WTC11 (cell line): ENCODE data around the gene ANKRD11. TPM values are rescaled to one million over a fixed set of nuclear protein-coding genes. Genes with fewer than 3 reads are reported as not detected.

Source experiments
- ATAC-seq: fragments of 200-7000 bp; cut with Tn5 transposase; 2 replicates; pipeline ENCODE4 v1.10.0; 2021; ENCODE audit warnings: mild to moderate bottlenecking, moderate library complexity
- CTCF ChIA-PET: fragments of 300-600 bp; sonication (Branson Sonifier 250); formaldehyde crosslinking; loops from one replicate; lab custom pipeline; 2021; ENCODE audit warnings: antibody characterized with exemption; lab: Charles Lee
- POLR2A ChIA-PET: fragments of 350-600 bp; sonication (Branson Sonifier 250); formaldehyde crosslinking; loops from one replicate; lab custom pipeline; 2021; ENCODE audit warnings: antibody characterized with exemption; lab: Charles Lee
- DNase-seq: peaks from one replicate; pipeline ENCODE4 v3.0.0; 2021; ENCODE audit warnings: low spot score
- H3K27ac Mint-ChIP-seq: 2 replicates; pipeline ENCODE4 v1.8.0; 2021; ENCODE audit warnings: mixed read lengths
- H3K27me3 Mint-ChIP-seq: 2 replicates; pipeline ENCODE4 v1.8.0; 2021; ENCODE audit warnings: low read depth, mild to moderate bottlenecking, moderate library complexity, mixed read lengths
- H3K36me3 Mint-ChIP-seq: 2 replicates; pipeline ENCODE4 v1.8.0; 2021; ENCODE audit warnings: mixed read lengths
- H3K4me1 Mint-ChIP-seq: 2 replicates; pipeline ENCODE4 v1.8.0; 2022; ENCODE audit warnings: mixed read lengths
- H3K4me3 Mint-ChIP-seq: 2 replicates; pipeline ENCODE4 v1.8.0; 2021; ENCODE audit warnings: mild to moderate bottlenecking, moderate library complexity, mixed read lengths
- H3K9me3 Mint-ChIP-seq: 2 replicates; pipeline ENCODE4 v1.8.0; 2021; ENCODE audit warnings: mixed read lengths
- AR ChIP-seq: fragments of 250-450 bp; sonication (Bioruptor Pico); IDR thresholded peaks from 2 replicates; pipeline ENCODE4 v1.9.0; 2021; ENCODE audit warnings: mild to moderate bottlenecking
- ATF3 ChIP-seq: sonication (generic); formaldehyde crosslinking; conservative IDR thresholded peaks from 2 replicates; pipeline ENCODE4 v1.8.1; 2022; ENCODE audit warnings: mild to moderate bottlenecking, missing genetic modification reagents
- E2F5 ChIP-seq: sonication (generic); formaldehyde crosslinking; IDR thresholded peaks from 2 replicates; pipeline ENCODE4 v1.8.1; 2022; ENCODE audit warnings: mild to moderate bottlenecking, moderate library complexity, missing genetic modification reagents
- ERG ChIP-seq: fragments of 250-450 bp; sonication (Bioruptor Pico); IDR thresholded peaks from 2 replicates; pipeline ENCODE4 v1.8.0; 2021; ENCODE audit warnings: mild to moderate bottlenecking
- ETV6 ChIP-seq: sonication (generic); formaldehyde crosslinking; IDR thresholded peaks from 2 replicates; pipeline ENCODE4 v1.8.1; 2022; ENCODE audit warnings: mild to moderate bottlenecking, missing genetic modification reagents
- FOXP4 ChIP-seq: sonication (generic); formaldehyde crosslinking; IDR thresholded peaks from 2 replicates; pipeline ENCODE4 v1.8.0; 2022; ENCODE audit warnings: mild to moderate bottlenecking, missing genetic modification reagents
- IRF2 ChIP-seq: sonication (generic); formaldehyde crosslinking; IDR thresholded peaks from 2 replicates; pipeline ENCODE4 v1.8.0; 2022; ENCODE audit warnings: low read depth, missing genetic modification reagents, borderline replicate concordance
- JAZF1 ChIP-seq: fragments of 250-450 bp; sonication (Bioruptor Pico); IDR thresholded peaks from 2 replicates; pipeline ENCODE4 v1.9.0; 2021; ENCODE audit warnings: moderate library complexity, mild to moderate bottlenecking, inconsistent platforms
- JUN ChIP-seq: sonication (generic); formaldehyde crosslinking; IDR thresholded peaks from 2 replicates; pipeline ENCODE4 v1.8.0; 2023; ENCODE audit warnings: mild to moderate bottlenecking, missing genetic modification reagents
- NFYB ChIP-seq: sonication (generic); formaldehyde crosslinking; conservative IDR thresholded peaks from 2 replicates; pipeline ENCODE4 v1.8.0; 2022; ENCODE audit warnings: low read depth, missing genetic modification reagents
- OVOL2 ChIP-seq: fragments of 250-450 bp; sonication (Bioruptor Pico); IDR thresholded peaks from 2 replicates; pipeline ENCODE4 v1.9.0; 2021; ENCODE audit warnings: mild to moderate bottlenecking, borderline replicate concordance
- RELA ChIP-seq: sonication (generic); formaldehyde crosslinking; IDR thresholded peaks from 2 replicates; pipeline ENCODE4 v1.8.1; 2022; ENCODE audit warnings: missing genetic modification reagents, mild to moderate bottlenecking, borderline replicate concordance
- SOX15 ChIP-seq: fragments of 250-450 bp; sonication (Bioruptor Pico); IDR thresholded peaks from 2 replicates; pipeline ENCODE4 v1.9.0; 2021; ENCODE audit warnings: mild to moderate bottlenecking
- TEAD1 ChIP-seq: sonication (generic); formaldehyde crosslinking; IDR thresholded peaks from 2 replicates; pipeline ENCODE4 v1.8.0; 2022; ENCODE audit warnings: mild to moderate bottlenecking, missing genetic modification reagents
- TP53 ChIP-seq: sonication (generic); formaldehyde crosslinking; IDR thresholded peaks from 2 replicates; pipeline ENCODE4 v1.8.1; 2023; ENCODE audit warnings: mild to moderate bottlenecking, missing genetic modification reagents
- ZNF263 ChIP-seq: sonication (generic); formaldehyde crosslinking; IDR thresholded peaks from 2 replicates; pipeline ENCODE4 v1.8.1; 2022; ENCODE audit warnings: low read depth, mild to moderate bottlenecking, moderate library complexity, missing genetic modification reagents
- ZNF281 ChIP-seq: sonication (generic); formaldehyde crosslinking; IDR thresholded peaks from 2 replicates; pipeline ENCODE4 v1.8.0; 2023; ENCODE audit warnings: mild to moderate bottlenecking, missing genetic modification reagents
- total RNA-seq: library from RNA; stranded (reverse); gene quantifications from 3 replicates; pipeline ENCODE4 v1.2.3, GENCODE V29; 2021
- TF ChIP-seq, protein P1 (sequence below): sonication (generic); formaldehyde crosslinking; IDR thresholded peaks from 2 replicates; pipeline ENCODE4 v1.8.1; 2022; ENCODE audit warnings: low read depth, missing genetic modification reagents, borderline replicate concordance
- TF ChIP-seq, protein P2 (sequence below): fragments of 250-450 bp; sonication (Bioruptor Pico); IDR thresholded peaks from 2 replicates; pipeline ENCODE4 v2.1.2; 2022; ENCODE audit warnings: mild to moderate bottlenecking, moderate library complexity

ANKRD11 gene
- total RNA-seq, 1 experiment from 2014 or later: 184 TPM

DNA sequence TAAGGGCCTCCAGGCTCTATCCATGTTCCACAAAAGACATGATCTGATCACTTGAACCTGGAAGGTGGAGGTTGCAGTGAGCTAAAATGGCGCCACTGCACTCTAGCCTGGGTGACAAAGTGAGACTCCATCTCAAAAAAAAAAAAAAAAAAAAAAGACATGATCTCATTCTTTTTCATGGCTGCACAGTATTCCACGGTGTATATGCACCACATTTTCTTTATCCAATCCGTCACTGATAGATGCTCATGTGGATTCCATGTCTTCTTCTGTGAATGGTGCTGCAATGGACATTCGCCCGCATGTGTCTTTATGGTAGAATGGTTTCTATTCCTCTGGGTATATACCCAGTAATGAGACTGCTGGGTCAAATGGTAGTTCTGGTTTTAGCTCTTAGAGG, 124.4 kb downstream of the ANKRD11 start:
- TF ChIP-seq OVOL2: no peak
- TF ChIP-seq, protein P1, sequence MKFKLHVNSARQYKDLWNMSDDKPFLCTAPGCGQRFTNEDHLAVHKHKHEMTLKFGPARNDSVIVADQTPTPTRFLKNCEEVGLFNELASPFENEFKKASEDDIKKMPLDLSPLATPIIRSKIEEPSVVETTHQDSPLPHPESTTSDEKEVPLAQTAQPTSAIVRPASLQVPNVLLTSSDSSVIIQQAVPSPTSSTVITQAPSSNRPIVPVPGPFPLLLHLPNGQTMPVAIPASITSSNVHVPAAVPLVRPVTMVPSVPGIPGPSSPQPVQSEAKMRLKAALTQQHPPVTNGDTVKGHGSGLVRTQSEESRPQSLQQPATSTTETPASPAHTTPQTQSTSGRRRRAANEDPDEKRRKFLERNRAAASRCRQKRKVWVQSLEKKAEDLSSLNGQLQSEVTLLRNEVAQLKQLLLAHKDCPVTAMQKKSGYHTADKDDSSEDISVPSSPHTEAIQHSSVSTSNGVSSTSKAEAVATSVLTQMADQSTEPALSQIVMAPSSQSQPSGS (CRISPR knock-in tag): no peak
- TF ChIP-seq RELA: no peak
- TF ChIP-seq E2F5 (CRISPR knock-in tag): no peak
- TF ChIP-seq ZNF263 (CRISPR knock-in tag): no peak
- TF ChIP-seq, protein P2, sequence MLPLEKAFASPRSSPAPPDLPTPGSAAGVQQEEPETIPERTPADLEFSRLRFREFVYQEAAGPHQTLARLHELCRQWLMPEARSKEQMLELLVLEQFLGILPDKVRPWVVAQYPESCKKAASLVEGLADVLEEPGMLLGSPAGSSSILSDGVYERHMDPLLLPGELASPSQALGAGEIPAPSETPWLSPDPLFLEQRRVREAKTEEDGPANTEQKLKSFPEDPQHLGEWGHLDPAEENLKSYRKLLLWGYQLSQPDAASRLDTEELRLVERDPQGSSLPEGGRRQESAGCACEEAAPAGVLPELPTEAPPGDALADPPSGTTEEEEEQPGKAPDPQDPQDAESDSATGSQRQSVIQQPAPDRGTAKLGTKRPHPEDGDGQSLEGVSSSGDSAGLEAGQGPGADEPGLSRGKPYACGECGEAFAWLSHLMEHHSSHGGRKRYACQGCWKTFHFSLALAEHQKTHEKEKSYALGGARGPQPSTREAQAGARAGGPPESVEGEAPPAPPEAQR (CRISPR knock-in tag): no peak
- no peak for TF ChIP-seq JUN (CRISPR knock-in tag)
- no peak for TF ChIP-seq ATF3 (CRISPR knock-in tag)
- TF ChIP-seq SOX15 (CRISPR knock-in tag): no peak
- no peak for TF ChIP-seq FOXP4 (CRISPR knock-in tag)
- TF ChIP-seq TP53 (CRISPR knock-in tag): no peak
- TF ChIP-seq ERG (CRISPR knock-in tag): no peak
- no peak for TF ChIP-seq ZNF281 (CRISPR knock-in tag)
- no peak for TF ChIP-seq IRF2
- TF ChIP-seq AR (CRISPR knock-in tag): no peak
- TF ChIP-seq ETV6: no peak
- TF ChIP-seq JAZF1 (CRISPR knock-in tag): no peak
- TF ChIP-seq NFYB (CRISPR knock-in tag): no peak
- no peak for TF ChIP-seq TEAD1
- Mint-ChIP-seq H3K4me1 (peaks cover 77% of the 10 kb centered on the region), H3K36me3 (no peaks in the 10 kb centered on the region), H3K9me3 (no peaks in the 10 kb centered on the region), H3K27me3 (no peaks in the 10 kb centered on the region), H3K27ac (peak overlapping the region; percentile 79; the same call in 1 of the 2 replicates), H3K4me3 (no peak overlapping the region)
- no peak for DNase-seq
- ATAC-seq: no peak
- POLR2A ChIA-PET: interaction anchor here (0.6 kb wide), 1 partner anchor 70 kb away, joined by 3 read pairs; no protein-coding TSS in a partner anchor
- CTCF ChIA-PET: no interaction called here
